ENCODE results near the gene NINJ1.

DNA sequence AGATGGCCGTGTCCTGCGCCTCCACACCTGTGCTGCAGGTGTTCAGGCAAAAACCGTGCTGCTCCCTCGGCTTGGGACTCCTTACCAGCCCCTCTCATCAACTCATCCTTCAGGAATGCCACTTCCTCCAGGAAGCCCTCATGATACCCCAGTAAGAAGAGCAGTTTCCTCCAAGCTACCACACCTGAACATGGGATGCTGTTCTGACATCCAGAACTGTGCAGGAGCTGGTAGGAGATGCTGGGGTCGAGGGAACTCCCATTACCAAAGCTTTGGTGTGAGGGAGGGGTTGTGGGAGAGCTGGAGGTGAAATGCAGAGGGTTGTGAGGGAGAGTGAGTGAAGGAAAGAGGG lies 19.1 kb downstream of the NINJ1 start:
- TF ChIP-seq, protein P1, sequence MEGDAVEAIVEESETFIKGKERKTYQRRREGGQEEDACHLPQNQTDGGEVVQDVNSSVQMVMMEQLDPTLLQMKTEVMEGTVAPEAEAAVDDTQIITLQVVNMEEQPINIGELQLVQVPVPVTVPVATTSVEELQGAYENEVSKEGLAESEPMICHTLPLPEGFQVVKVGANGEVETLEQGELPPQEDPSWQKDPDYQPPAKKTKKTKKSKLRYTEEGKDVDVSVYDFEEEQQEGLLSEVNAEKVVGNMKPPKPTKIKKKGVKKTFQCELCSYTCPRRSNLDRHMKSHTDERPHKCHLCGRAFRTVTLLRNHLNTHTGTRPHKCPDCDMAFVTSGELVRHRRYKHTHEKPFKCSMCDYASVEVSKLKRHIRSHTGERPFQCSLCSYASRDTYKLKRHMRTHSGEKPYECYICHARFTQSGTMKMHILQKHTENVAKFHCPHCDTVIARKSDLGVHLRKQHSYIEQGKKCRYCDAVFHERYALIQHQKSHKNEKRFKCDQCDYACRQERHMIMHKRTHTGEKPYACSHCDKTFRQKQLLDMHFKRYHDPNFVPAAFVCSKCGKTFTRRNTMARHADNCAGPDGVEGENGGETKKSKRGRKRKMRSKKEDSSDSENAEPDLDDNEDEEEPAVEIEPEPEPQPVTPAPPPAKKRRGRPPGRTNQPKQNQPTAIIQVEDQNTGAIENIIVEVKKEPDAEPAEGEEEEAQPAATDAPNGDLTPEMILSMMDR (IDR thresholded peaks at IDR 0.05; ENCODE audit: insufficient read depth, low read length, poor library complexity, severe bottlenecking) = no peak
- TF ChIP-seq EZH2phosphoT487 (conservative IDR thresholded peaks at IDR 0.05; ENCODE audit: low read length) = no peak

Data from SU-DHL-6 (cell line).